ENCODE data around the gene ENTHD1.

DNA sequence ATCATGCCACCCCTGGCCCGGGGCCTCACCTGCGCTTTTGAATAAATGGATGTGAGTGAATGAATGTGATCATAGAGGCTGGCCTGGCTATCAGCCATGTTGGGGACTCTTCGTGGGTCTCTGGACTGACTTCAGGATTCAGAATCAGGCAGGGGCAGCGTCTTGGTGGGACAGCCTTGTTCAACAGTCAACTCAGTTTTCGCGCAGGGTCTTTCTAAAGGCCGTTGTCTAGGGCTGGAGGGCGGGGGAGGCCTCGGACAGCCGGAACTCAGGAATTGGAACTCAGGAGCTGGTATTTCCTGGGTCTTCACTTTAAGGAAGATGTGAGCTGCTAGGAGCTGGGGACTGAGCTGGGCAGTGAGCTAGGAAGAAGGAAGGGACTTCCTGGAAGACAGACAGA is 177.0 kb downstream of the ENTHD1 start:
- TF ChIP-seq, protein P1, sequence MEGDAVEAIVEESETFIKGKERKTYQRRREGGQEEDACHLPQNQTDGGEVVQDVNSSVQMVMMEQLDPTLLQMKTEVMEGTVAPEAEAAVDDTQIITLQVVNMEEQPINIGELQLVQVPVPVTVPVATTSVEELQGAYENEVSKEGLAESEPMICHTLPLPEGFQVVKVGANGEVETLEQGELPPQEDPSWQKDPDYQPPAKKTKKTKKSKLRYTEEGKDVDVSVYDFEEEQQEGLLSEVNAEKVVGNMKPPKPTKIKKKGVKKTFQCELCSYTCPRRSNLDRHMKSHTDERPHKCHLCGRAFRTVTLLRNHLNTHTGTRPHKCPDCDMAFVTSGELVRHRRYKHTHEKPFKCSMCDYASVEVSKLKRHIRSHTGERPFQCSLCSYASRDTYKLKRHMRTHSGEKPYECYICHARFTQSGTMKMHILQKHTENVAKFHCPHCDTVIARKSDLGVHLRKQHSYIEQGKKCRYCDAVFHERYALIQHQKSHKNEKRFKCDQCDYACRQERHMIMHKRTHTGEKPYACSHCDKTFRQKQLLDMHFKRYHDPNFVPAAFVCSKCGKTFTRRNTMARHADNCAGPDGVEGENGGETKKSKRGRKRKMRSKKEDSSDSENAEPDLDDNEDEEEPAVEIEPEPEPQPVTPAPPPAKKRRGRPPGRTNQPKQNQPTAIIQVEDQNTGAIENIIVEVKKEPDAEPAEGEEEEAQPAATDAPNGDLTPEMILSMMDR (IDR thresholded peaks at IDR 0.05) = no peak
- TF ChIP-seq POLR2A (IDR thresholded peaks at IDR 0.05) = no peak
